GM18511 (cell line): ENCODE data around the gene ZFYVE28.

Source experiments
- ATAC-seq: cut with Tn5 transposase; IDR thresholded peaks from one replicate; pipeline ENCODE4 v1.9.1; 2021; ENCODE audit warnings: mild to moderate bottlenecking, moderate library complexity; ENCODE audit not compliant: unreplicated experiment

ZFYVE28 gene

GRCh38 chr4:2306773-2307410, 111.6 kb downstream of the ZFYVE28 start:
- ATAC-seq: no peak

GRCh38 chr4:2305766-2306501, 112.5 kb downstream of the ZFYVE28 start:
- no peak for ATAC-seq

GRCh38 chr4:2304877-2305561, 113.4 kb downstream of the ZFYVE28 start:
- ATAC-seq: no peak

- ATAC-seq: no peak
Observed at GRCh38 chr4:2304321-2304876, 114.0 kb downstream of the ZFYVE28 start.

GRCh38 chr4:2303686-2304320, 114.6 kb downstream of the ZFYVE28 start:
- no peak for ATAC-seq

- ATAC-seq: no peak
Observed at GRCh38 chr4:2303121-2303685, 115.2 kb downstream of the ZFYVE28 start.

- ATAC-seq: no peak
Observed at GRCh38 chr4:2302387-2303119, 115.9 kb downstream of the ZFYVE28 start.

GRCh38 chr4:2301806-2302205, 116.6 kb downstream of the ZFYVE28 start:
- ATAC-seq: no peak

GRCh38 chr4:2301225-2301642, 117.2 kb downstream of the ZFYVE28 start:
- no peak for ATAC-seq

- ATAC-seq: no peak
Observed at GRCh38 chr4:2300431-2301224, 117.8 kb downstream of the ZFYVE28 start.

GRCh38 chr4:2299794-2300193, 118.7 kb downstream of the ZFYVE28 start:
- no peak for ATAC-seq

- ATAC-seq: no peak
Observed at GRCh38 chr4:2298532-2298991, 119.9 kb downstream of the ZFYVE28 start.

GRCh38 chr4:2297606-2298531, 120.6 kb downstream of the ZFYVE28 start:
- no peak for ATAC-seq

GRCh38 chr4:2296631-2297601, 121.5 kb downstream of the ZFYVE28 start:
- ATAC-seq: no peak

GRCh38 chr4:2295900-2296442, 122.5 kb downstream of the ZFYVE28 start:
- no peak for ATAC-seq

GRCh38 chr4:2295500-2295899, 122.9 kb downstream of the ZFYVE28 start:
- no peak for ATAC-seq

- no peak for ATAC-seq
Observed at GRCh38 chr4:2292646-2293108, 125.8 kb downstream of the ZFYVE28 start.
